ENCODE data around the gene RFX3. TPM values are rescaled to one million over a fixed set of nuclear protein-coding genes. Genes with fewer than 3 reads are reported as not detected.

The RFX3 gene
- total RNA-seq, 1 donor from 2014 or later, result 11.8 TPM

- H3K9me3 ChIP-seq, result no peaks in the 10 kb centered on the region
- no peak for DNase-seq (ENCODE audit: extremely low spot score in 2 of 2)
- no peak overlapping the region for H3K4me3 ChIP-seq
- no peaks in the 10 kb centered on the region for H3K36me3 ChIP-seq
- no peak overlapping the region for H3K27ac ChIP-seq
- no peaks in the 10 kb centered on the region for H3K27me3 ChIP-seq
- intact Hi-C loops (cut with DNase I), result no loop called here
- no peak for TF ChIP-seq POLR2AphosphoS5 (IDR thresholded peaks at IDR 0.05; ENCODE audit: insufficient read depth in 1 of 2, low read depth in 1 of 2)
- no peak for TF ChIP-seq CTCF (IDR thresholded peaks at IDR 0.05)
- TF ChIP-seq POLR2A (IDR thresholded peaks at IDR 0.05), result no peak
- H3K4me1 ChIP-seq, result no peaks in the 10 kb centered on the region
Observed at GRCh38 chr9:3214741-3215140, 311.1 kb downstream of the RFX3 start.

GRCh38 chr9:3205421-3206095, 320.2 kb downstream of the RFX3 start:
- H3K36me3 ChIP-seq, result no peaks in the 10 kb centered on the region
- H3K27ac ChIP-seq, result no peak overlapping the region
- no peak for DNase-seq (ENCODE audit: extremely low spot score in 2 of 2)
- H3K27me3 ChIP-seq, result no peaks in the 10 kb centered on the region
- intact Hi-C loops (cut with DNase I), result no loop called here
- H3K9me3 ChIP-seq, result no peaks in the 10 kb centered on the region
- H3K4me1 ChIP-seq, result no peaks in the 10 kb centered on the region
- no peak overlapping the region for H3K4me3 ChIP-seq
- TF ChIP-seq POLR2AphosphoS5 (IDR thresholded peaks at IDR 0.05; ENCODE audit: insufficient read depth in 1 of 2, low read depth in 1 of 2), result no peak
- no peak for TF ChIP-seq POLR2A (IDR thresholded peaks at IDR 0.05)
- no peak for TF ChIP-seq CTCF (IDR thresholded peaks at IDR 0.05)

GRCh38 chr9:3200331-3200774, 325.4 kb downstream of the RFX3 start:
- Histone ChIP-seq H3K4me1 (no peaks in the 10 kb centered on the region), H3K4me3 (no peak overlapping the region), H3K36me3 (no peaks in the 10 kb centered on the region), H3K27me3 (no peaks in the 10 kb centered on the region), H3K9me3 (no peaks in the 10 kb centered on the region), H3K27ac (no peak overlapping the region)
- DNase-seq (ENCODE audit: extremely low spot score in 2 of 2), result no peak
- TF ChIP-seq CTCF (IDR thresholded peaks at IDR 0.05), result no peak
- TF ChIP-seq POLR2A (IDR thresholded peaks at IDR 0.05), result no peak
- no peak for TF ChIP-seq POLR2AphosphoS5 (IDR thresholded peaks at IDR 0.05; ENCODE audit: insufficient read depth in 1 of 2, low read depth in 1 of 2)
- intact Hi-C loops (cut with DNase I), result no loop called here

GRCh38 chr9:3193791-3194190, 332.0 kb downstream of the RFX3 start:
- H3K4me3 ChIP-seq, result no peak overlapping the region
- no peaks in the 10 kb centered on the region for H3K27me3 ChIP-seq
- no peak for DNase-seq (ENCODE audit: extremely low spot score in 2 of 2)
- H3K9me3 ChIP-seq, result no peaks in the 10 kb centered on the region
- intact Hi-C loops (cut with DNase I), result no loop called here
- TF ChIP-seq POLR2AphosphoS5 (IDR thresholded peaks at IDR 0.05; ENCODE audit: insufficient read depth in 1 of 2, low read depth in 1 of 2), result no peak
- TF ChIP-seq POLR2A (IDR thresholded peaks at IDR 0.05), result no peak
- TF ChIP-seq CTCF (IDR thresholded peaks at IDR 0.05), result no peak
- H3K4me1 ChIP-seq, result no peaks in the 10 kb centered on the region
- H3K27ac ChIP-seq, result no peak overlapping the region
- no peaks in the 10 kb centered on the region for H3K36me3 ChIP-seq

GRCh38 chr9:3191715-3192114, 334.1 kb downstream of the RFX3 start:
- intact Hi-C loops (cut with DNase I), result no loop called here
- no peaks in the 10 kb centered on the region for H3K9me3 ChIP-seq
- H3K36me3 ChIP-seq, result no peaks in the 10 kb centered on the region
- no peaks in the 10 kb centered on the region for H3K4me1 ChIP-seq
- no peak for TF ChIP-seq POLR2A (IDR thresholded peaks at IDR 0.05)
- DNase-seq (ENCODE audit: extremely low spot score in 2 of 2), result no peak
- H3K27me3 ChIP-seq, result no peaks in the 10 kb centered on the region
- no peak overlapping the region for H3K4me3 ChIP-seq
- H3K27ac ChIP-seq, result no peak overlapping the region
